ENCODE results near the gene CENPT.
A peak's percentile ranks its signal among the peaks of the same experiment; 100 is the strongest.

Gene CENPT, protein sequence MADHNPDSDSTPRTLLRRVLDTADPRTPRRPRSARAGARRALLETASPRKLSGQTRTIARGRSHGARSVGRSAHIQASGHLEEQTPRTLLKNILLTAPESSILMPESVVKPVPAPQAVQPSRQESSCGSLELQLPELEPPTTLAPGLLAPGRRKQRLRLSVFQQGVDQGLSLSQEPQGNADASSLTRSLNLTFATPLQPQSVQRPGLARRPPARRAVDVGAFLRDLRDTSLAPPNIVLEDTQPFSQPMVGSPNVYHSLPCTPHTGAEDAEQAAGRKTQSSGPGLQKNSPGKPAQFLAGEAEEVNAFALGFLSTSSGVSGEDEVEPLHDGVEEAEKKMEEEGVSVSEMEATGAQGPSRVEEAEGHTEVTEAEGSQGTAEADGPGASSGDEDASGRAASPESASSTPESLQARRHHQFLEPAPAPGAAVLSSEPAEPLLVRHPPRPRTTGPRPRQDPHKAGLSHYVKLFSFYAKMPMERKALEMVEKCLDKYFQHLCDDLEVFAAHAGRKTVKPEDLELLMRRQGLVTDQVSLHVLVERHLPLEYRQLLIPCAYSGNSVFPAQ

DNA sequence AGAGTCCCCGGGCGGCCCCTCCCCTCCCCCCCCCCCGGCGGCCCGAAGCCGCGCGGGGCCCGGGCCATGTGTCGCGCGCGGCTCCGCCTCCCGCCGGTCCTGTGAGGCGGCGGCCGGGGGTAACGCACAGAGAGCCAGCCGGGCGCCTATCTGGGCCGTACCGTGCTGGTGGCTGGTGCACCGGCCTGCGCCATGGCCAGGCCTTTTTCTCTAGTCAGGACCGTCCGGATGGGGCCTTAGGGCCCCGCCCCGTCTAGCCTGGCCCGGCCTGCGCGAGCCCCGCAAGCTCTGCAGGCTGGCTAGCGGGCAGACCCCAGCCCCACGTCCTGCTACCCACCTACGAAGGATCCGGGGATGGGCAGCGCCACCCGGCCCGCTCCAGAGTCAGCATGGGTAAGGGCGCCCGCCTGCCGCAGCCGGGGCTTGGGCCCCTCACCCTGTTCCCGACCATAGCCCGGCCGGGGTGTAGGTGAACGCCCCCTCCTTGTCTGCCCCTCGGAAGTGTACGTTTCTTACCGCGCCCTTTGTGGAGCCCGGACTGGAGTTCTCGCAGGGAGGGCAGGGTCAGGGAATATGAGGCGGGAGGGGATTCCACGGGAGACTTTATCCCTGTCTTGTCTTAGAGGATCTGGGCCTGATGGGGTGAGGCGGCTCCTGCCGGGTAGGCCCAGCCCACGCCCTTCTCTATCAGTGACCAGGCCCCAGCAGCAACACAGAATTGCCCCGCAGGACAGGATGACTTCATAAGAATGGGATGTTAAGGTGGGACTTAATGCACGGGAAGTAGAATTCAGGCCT is at the start of gene CENPT:
CENPT (minus strand) TSS at position 630 of the 798 bp plus-strand sequence. CDS start 13,834 bp downstream, outside the sequence.
- FAIRE-seq, result no peak

DNA sequence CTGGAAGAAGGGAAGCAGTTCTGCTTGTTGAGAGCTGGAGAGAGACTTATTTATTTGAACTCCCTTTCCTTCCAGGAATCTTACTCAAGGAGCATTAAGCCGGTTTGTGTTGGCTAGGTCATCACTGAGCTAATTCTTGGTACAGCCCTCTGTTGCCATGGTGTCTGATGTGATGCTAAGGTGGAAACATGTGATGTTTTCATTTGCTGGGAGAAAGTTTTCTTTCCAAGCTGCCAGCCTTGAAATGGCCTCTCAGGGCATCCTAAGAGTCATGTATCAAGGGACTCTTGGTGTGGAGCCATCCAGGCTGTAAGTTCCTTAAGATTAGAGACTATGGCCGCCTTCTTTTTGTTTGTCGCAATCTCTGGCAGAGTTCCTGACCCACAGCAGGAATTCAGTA is 49.7 kb upstream of the CENPT start:
- FAIRE-seq, result no peak

DNA sequence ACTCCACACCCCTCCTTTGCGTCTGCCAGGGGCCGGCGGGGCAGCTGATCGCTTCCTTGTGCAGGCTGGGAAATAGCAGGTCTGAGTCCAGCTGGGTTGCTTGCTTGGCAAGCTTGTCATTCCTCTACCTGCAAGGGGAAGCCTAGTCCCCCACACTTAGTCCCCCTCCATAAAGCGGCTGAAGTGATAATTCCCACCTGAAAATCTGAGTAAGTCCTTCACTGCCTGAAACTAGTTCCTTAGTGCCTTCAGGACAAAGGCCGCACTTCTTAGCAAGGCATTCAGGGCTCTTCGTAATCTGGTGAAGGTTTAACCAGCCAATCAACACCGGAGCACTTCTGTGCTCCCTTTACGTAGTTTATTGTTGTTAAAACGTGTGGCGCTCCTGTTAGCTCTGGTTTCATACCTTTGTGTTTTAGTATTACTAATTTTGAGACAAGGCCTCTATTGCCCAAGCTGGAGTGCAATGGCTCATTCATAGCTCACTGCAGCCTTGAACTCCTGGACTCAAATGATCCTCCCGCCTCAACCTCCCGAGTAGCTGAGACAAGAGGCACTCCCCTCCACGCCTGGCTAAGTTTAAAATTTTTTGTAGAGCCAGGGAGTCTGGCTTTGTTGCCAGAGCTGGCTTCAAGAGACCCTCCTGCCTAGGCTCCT is 46.4 kb upstream of the CENPT start:
- no peak for FAIRE-seq

DNA sequence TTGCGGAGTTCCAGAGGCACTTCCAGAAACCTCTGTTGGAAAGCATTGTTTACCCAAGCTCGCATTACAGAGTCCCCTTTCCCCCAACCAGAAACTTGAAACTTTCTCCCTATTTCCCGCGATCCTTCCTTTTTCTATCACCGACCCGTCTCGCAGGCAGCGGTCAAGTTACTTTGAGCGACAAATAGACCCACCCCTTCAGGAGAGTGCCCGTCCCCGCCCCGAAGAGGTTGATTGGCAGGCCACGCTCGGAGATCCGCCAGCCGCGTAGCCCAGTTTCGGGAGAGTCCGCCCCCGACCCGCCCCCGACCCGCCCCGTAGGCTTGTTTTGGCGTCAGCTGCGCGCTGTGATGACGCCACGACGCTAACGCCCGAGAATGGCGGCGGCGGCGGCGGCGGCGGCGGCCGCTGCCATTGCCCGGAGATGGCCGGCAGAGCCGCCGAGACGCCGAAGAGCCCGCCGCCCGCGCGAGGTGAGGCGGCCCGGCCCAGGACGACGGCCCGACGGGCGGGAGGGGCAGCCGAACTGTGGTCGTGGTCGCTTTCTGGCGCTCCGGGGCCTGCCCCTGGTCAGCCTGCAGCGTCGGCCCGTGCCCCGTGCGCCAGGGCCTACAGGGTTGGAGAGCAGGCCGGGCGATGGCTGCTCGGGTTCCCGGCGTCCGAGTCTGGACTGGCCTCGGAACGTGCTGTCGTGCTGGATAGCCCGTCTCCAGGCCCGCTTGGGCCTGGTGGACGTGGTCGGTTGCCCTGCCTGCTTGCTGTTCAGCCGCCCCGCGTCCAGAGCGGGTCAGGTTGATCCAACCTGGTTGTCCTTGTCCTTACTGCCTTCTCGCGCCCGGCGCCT is 45.6 kb upstream of the CENPT start, which contains the start of gene PSKH1:
PSKH1 (plus strand) TSS at position 356 of the 844 bp plus-strand sequence. CDS start 15,496 bp downstream, outside the sequence.
- peak; percentile 80 for FAIRE-seq

DNA sequence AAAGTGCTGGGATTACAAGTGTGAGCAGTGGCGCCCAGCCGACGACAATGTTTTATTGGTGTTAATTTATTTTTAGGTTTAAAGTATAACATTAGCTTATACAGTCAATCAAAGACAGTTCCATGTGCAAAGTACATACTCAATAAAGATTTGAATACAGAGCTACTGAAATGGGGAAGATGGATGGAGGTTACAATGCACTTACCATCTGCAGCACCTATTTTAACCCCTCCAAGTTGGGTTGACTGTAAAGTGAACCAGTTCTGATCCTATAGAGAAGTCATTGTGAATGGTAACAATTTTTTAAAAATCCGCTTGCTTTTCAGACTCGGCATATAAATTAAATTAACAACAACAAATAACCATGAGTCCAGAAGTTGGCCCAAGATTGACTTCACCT is 44.9 kb upstream of the CENPT start:
- FAIRE-seq, result no peak

DNA sequence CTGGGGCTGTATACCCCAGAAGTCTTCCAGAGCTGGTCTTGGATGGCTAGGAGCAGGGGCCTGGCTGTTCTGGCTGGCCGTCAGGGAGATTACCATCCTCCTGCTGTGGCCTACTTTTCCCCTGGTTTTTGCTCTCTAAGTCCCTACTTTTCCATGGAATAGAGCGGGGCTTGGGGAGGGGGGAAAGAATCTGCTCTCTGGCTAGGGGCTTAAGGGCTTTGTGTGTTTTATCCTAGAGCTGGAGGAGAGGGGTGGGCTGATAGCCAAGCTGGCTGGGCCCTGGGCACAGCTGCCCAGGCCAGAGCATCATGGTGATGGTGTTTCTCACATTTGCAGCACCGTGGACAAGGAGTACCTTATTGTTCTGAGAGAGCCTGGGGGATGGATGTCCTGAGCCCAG is 40.8 kb upstream of the CENPT start:
- no peak for FAIRE-seq

DNA sequence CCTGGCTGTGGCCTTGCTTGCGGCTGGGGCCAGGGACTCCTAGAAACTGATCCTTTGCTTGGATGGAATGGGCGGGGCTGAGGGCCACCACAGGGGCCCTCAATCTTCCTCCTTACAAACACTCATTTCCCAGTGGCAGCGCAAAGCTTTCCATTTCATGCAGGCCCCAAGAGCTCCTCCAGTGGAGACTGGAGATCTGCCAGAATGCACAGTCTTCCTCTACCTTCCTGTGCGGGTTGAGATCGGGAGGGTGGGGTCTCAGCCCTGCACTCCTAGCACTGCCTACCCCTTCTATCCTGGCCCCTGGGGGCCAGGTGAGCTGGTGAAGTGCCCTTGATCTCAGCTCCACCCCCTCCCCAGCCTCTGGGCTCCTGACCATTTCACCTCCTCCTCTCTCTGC is 38.9 kb upstream of the CENPT start:
- no peak for FAIRE-seq

DNA sequence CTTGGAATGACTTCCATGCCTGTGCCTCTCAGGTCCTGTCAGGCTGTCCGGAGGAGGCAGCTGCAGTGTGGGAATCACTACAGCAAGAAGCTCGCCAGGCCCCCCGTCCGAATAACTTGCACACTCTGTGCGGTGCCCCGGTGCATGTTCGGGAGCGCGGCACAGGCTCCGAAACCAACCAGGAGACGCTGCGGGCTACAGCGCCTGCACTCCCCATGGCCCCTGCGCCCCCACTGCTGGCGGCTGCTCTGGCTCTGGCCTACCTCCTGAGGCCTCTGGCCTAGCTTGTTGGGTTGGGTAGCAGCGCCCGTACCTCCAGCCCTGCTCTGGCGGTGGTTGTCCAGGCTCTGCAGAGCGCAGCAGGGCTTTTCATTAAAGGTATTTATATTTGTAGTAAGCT is 38.5 kb upstream of the CENPT start:
- no peak for FAIRE-seq

DNA sequence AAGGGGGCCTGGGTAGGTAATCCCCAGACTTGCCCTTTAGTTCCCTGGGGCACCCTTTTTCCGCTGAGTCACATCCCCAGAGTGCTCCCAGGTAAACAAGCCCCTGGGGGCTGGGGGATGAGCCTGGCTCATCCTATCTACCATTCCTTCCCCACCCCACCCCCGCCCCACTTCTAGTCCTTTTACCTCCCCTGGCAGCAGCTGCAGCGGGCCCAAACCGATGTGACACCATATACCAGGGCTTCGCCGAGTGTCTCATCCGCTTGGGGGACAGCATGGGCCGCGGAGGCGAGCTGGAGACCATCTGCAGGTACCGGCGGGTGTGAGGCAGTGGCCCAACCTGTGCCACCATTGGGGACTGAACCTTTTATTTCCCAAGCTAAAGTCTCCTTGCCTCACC is 38.1 kb upstream of the CENPT start:
- FAIRE-seq, result no peak

DNA sequence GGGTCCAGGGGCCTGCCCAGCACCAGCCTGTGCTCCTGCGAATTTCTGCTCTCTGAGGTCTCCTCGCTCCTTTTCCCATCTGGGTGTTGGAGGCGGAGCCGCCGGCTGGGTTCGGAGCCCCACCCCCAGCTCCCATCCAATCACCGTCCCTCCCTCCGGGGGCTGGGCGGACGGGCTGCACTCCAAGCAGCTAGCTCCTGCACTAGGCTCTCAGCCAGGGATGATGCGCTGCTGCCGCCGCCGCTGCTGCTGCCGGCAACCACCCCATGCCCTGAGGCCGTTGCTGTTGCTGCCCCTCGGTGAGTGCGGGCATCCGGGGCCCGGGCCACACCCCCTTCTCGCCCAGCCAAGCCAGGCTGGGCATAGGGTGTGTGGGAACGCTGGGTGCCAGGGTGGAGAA is 37.2 kb upstream of the CENPT start, which contains the start of gene NRN1L:
NRN1L (plus strand) TSS at position 202 of the 400 bp plus-strand sequence; CDS start at position 221, 19 bp downstream.
- FAIRE-seq, result peak; percentile 73

DNA sequence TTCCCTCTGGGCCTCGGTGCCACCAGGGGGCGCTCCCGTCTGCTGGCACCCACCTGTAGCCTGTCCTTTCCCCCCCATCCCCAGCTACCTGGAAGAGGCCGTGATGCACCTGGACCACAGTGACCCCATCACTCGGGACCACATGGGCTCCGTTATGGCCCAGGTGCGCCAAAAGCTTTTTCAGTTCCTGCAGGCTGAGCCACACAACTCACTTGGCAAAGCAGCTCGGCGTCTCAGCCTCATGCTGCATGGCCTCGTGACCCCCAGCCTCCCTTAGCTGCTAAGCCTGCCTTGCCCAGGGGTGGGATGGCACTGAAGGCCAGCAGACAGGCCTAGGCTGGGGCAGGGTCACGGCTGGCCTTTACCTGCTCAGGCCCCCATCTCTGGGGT is 36.4 kb upstream of the CENPT start:
- FAIRE-seq, result no peak

DNA sequence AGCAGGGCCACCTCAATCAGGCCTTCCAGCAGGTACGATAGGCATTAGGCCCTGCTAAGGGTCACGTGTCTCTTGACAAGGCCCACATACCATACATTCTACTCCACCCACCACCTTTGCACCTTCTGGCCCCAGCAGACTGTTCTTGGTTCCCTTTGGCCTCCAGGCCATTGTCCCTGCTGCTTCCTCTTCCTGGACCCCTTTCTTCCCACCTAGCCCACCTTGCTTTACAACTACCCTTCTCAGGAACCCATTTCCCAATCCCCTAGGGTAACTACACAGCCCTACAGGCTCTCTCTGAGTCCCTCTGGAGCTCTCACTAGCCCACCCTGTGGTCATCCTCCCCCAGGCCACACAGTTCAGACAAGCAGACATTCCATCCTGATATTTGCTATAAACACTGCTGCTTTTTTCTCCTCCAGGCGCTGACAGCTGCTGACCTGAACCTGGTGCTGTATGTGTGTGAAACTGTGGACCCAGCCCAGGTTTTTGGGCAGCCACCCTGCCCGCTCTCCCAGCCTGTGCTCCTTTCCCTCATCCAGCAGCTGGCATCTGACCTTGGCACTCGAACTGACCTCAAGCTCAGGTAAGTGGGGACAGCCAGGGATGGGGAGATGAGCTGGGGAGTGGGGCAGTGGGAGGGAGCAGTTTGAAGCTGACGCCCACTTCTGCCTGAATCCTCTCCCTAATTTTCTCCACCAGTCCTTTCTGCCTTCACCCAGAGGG is 35.8 kb upstream of the CENPT start:
- no peak for FAIRE-seq

DNA sequence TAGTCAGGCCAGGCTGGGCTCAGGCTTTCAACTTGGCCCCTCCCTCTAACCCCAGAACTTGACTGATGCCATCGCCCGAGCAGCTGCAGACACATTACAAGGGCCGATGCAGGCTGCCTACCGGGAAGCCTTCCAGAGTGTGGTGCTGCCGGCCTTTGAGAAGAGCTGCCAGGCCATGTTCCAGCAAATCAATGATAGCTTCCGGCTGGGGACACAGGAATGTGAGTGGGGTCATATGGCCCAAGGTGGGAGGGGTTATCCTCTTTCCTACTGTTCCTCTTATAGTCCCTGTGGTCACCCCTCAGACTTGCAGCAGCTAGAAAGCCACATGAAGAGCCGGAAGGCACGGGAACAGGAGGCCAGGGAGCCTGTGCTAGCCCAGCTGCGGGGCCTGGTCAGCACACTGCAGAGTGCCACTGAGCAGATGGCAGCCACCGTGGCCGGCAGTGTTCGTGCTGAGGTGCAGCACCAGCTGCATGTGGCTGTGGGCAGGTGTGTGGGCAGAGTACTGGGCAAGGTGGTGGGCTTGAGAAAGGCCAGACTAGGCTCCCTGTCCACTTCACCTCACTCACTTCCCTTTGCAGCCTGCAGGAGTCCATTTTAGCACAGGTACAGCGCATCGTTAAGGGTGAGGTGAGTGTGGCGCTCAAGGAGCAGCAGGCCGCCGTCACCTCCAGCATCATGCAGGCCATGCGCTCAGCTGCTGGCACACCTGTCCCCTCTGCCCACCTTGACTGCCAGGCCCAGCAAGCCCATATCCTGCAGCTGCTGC is 35.1 kb upstream of the CENPT start:
- no peak for FAIRE-seq

DNA sequence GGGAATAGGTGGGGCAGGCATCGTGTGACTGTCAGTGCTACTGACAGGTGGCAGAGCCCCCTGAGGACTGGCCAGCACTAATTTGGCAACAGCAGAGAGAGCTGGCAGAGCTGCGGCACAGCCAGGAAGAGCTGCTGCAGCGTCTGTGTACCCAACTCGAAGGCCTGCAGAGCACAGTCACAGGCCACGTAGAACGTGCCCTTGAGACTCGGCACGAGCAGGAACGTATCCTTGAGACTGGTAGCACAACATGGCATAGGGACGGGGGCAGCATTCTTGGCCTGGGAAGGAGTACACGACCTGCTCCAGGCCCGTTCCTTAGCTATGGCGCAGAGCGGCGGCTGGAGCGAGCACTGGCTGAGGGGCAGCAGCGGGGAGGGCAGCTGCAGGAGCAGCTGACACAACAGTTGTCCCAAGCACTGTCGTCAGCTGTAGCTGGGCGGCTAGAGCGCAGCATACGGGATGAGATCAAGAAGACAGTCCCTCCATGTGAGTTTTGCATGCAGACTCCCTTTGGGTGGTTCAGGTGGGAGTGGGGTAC is 34.2 kb upstream of the CENPT start:
- FAIRE-seq, result no peak

DNA sequence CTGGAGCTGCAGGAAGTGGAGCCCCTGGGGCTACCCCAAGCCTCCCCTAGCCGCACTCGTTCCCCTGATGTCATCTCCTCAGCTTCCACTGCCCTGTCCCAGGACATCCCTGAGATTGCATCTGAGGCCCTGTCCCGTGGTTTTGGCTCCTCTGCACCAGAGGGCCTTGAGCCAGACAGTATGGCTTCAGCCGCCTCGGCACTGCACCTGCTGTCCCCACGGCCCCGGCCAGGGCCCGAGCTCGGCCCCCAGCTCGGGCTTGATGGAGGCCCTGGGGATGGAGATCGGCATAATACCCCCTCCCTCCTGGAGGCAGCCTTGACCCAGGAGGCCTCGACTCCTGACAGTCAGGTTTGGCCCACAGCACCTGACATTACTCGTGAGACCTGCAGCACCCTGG is 33.1 kb upstream of the CENPT start:
- no peak for FAIRE-seq

DNA sequence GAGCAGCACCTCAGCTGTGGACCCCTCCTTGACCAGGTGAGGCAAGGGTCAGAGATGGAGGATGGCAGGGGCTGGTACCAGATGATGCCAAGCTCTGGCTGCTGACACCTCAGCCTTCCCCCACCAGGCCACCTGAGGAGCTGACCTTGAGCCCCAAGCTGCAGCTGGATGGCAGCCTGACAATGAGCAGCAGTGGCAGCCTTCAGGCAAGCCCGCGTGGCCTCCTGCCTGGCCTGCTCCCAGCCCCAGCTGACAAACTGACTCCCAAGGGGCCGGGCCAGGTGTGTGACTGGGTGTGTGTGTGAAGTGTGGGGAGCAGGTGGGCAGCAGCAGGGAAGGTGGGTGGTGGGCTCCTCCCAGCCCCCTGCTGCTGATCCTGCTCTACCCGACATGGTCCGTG is 32.4 kb upstream of the CENPT start:
- FAIRE-seq, result no peak

DNA sequence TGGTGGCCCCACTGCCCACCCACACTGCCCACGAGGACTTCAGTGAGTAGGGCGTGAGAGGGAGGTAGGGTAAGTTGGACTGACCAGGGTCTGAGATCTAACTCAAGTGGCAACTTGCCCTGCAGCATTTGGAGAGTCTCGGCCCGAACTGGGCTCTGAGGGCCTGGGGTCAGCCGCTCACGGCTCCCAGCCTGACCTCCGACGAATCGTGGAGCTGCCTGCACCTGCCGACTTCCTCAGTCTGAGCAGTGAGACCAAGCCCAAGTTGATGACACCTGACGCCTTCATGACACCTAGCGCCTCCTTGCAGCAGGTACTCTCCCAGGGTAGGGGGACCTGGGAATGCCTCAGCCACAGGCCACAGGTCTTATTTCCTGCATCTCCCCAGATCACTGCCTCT is 32.0 kb upstream of the CENPT start:
- no peak for FAIRE-seq

DNA sequence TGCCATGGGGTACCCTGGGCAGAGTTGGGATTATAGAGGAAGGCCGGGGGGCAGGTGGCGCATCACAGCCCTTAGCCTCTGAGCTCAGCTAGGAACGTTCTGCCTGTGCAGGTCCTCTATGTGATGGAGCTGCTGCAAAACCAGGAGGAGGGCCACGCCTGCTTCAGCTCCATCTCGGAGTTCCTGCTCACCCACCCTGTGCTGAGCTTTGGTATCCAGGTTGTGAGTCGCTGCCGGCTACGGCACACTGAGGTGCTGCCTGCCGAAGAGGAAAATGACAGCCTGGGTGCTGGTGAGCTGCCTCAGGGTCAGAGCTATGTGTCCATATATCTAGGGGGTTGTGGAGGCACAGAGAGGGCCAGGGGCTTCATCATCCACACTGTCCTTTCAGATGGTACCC is 31.4 kb upstream of the CENPT start:
- no peak for FAIRE-seq

DNA sequence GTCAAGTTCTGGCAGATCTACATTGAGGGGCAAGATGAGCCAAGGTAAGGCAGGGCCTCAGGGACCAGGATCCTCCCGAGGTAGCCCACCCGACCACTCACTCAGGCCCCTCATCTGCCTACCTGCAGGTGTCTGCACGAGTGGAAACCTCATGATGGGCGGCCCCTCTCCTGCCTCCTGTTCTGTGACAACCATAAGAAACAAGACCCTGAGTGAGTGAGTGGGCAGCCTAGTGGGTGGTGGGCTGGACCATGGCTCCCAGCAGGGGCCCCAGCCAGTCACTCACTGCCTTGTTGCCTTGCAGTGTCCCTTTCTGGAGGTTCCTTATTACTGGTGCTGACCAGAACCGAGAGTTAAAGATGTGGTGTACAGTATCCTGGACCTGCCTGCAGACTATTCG is 30.7 kb upstream of the CENPT start:
- FAIRE-seq, result no peak

DNA sequence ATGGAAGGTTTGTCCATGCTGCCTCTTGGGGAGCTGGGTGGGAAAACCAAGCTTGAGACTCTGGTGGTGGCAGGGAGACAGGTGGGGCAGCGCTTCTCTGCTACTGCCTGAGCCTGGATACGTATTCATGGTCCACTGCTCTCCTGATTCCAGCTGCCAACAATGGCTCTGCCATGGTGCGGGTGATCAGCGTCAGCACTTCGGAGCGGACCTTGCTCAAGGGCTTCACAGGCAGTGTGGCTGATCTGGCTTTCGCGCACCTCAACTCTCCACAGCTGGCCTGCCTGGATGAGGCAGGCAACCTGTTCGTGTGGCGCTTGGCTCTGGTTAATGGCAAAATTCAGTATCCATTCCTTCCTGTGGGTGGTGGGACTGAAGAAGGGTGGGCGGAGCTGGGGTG is 29.6 kb upstream of the CENPT start:
- no peak for FAIRE-seq
